ENCODE data around the gene HEMK1.

HEMK1 gene, protein sequence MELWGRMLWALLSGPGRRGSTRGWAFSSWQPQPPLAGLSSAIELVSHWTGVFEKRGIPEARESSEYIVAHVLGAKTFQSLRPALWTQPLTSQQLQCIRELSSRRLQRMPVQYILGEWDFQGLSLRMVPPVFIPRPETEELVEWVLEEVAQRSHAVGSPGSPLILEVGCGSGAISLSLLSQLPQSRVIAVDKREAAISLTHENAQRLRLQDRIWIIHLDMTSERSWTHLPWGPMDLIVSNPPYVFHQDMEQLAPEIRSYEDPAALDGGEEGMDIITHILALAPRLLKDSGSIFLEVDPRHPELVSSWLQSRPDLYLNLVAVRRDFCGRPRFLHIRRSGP

DNA sequence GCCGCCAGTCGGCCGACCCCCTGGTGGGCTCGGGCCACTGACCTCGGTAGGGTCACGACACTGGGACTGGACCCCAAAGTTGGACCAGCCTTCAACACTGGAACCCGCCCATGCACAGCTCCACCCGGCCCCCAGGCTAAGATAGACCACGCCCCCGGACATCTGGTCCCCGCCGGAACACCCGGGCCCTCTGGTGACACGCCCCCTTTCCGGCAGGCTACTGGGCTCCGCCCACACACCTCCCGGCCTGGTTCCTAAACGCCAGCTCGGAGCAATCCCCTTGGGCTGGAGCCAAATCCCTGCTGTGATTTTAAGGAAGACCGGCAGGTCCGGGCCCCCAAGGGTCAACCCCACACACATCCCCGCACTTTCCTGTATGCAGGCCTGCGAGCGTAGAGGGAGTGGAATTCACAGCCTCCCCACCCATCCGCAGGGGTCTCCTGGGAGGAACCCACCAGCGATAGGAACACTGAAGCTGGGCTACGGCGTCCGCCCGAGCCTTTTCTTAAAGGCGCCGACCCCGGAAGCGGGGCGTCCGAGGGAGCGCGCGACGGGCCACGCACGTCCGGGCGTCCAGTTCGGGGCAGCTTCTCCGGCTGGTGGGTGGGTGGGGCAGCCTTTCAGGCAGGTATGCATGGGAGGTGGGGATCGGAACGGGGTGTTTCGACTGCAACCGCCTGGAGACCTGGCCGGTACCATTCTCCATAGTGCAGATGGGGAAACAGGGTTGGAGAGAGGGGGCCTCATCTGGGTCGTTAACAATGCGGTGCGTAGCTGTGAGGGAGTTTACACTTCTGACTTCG, at the start of gene HEMK1:
HEMK1 (plus strand) TSS at position 576 of the 803 bp plus-strand sequence. CDS start 1,583 bp downstream, outside the sequence.
- peak; percentile 90 to 92 for DNase-seq

DNA sequence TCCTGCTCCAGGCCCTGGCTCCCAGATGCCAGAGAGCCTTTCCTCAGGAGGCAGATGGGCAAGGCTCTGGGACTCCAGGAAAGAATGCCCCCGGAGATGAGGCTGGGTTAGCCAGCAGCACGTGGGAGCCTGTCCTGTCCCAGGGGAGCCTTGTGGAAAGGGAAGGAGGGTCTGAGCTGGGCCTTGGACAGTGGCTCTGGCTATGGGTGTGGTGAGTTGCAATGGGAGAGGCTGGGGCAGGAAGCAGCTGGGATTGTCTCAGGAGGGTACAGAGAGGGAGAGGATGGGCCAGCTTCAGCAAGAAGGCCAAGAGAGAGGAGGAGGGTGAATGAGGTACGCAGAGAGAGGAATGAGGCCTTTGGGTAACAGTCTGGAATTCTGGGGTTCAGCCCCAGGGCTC, 48.5 kb upstream of the HEMK1 start:
- DNase-seq = peak; percentile 43 to 80

DNA sequence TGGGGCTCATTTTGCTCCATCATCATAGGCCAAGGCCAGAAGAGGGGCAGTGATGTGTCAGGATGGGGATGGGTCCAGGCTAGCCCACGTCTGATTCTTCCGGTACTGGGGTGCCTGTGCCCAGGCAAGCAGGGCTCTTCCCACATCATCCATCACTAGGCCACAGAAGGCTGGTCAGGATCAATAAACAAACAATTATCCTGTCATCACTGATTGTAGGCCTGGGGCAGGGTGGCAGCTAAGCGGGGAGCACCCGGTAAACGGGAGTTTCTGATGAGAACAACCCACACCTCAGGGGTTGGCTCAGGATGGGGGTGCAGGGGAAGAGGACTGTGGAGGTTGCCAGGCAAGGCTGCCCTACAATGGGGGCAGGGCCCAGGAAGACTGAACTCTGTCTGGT, 47.8 kb upstream of the HEMK1 start:
- no peak for DNase-seq

DNA sequence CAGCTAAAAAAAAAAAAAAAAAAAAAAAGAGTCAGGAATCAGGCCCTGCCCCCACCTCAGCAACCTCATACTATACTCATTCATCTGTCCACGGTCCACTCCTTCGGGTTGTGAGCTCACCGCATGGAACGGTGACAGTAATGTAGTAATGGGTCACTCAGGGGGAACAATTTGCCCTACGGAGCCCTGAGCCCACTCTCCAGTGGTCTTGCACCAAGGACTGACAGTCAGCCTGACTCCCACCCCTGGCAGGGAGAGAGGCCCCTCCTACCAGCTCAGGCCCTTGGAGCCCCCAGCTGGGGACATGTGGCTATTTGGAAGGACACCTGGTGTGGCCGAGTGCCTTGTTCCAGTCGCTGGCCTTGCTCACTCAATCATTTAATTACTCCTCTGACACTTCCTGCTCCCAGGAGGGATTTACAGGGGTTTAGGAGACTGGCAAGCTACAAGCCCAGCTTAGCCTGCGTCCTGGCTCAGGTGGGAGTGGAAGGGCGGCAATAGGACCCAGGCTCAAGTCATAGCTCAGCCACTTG, 46.0 kb upstream of the HEMK1 start:
- DNase-seq = peak; percentile 69 to 83

DNA sequence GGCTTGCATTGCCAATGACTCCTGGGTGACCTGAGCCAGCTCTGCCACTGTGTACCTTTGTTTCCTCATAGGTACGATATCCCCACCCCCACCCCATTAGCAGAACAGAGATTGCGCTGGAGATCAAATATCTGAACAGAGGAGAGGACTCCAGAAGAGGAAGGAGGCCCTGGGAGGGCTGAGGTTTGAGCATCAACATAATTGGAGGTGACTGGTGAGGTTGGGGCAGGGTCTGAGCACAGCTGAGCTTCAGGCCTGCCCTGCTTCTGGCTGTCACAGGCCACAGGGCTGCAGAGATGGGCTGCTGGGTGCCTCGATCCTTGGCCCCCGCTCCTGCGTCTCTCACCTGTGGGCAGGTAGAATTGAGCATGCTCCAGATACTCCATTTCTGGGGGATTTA, 44.6 kb upstream of the HEMK1 start:
- no peak for DNase-seq

DNA sequence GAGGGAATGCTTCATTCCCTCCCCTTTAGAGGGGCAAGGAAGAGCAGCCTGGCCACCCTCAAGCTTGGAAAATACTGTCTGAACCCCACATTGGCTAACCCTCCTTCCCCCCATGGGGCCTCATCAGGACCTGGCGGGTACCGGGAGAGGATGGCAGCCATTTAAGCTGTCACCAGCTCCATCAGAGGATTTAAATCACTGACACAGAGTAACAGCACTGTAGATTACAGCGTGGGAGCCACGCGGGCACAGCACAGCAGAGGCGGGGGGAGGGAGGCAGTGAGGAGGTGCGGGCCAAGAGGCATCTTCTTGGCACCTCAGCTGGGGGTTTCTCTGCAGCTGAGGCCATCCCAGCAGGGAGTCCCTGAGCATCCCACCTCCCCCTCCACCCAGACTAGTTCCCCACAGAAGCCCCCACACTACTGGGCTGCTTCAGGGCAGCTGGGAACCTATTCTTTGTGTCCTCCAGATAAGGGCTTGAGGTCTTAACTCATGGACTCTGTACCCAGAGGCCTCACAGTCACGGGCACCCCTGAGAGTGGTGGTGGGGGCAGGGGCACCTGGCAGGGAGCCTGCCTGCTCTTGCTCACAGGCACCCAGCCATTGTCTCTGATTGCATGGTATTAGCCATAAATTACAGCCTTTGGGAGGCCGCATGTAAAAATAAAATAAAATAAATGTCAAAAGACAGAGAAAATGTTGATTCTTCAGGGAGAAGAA, 44.0 kb upstream of the HEMK1 start:
- DNase-seq = peak in 1 of 2 experiments; percentile 23

DNA sequence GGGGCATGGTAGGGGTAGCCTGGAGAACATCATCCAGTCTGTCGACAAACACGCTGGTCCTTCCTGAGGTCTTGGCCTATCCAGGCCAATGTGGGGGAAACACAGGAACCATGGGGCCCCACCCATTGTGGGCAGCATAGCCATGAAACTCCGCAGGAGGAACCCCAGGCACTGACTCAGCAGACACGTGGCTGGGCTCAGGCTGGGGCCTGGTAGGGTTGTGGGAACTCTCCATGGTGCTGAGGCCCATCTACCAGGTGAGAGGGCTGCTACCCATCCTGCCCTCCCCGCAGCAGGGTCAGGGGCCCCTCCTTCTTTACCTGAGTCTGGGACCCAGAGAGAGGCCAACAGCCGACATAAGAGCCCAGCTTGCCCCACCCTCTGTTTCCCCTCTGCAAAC, 43.3 kb upstream of the HEMK1 start:
- DNase-seq = no peak

DNA sequence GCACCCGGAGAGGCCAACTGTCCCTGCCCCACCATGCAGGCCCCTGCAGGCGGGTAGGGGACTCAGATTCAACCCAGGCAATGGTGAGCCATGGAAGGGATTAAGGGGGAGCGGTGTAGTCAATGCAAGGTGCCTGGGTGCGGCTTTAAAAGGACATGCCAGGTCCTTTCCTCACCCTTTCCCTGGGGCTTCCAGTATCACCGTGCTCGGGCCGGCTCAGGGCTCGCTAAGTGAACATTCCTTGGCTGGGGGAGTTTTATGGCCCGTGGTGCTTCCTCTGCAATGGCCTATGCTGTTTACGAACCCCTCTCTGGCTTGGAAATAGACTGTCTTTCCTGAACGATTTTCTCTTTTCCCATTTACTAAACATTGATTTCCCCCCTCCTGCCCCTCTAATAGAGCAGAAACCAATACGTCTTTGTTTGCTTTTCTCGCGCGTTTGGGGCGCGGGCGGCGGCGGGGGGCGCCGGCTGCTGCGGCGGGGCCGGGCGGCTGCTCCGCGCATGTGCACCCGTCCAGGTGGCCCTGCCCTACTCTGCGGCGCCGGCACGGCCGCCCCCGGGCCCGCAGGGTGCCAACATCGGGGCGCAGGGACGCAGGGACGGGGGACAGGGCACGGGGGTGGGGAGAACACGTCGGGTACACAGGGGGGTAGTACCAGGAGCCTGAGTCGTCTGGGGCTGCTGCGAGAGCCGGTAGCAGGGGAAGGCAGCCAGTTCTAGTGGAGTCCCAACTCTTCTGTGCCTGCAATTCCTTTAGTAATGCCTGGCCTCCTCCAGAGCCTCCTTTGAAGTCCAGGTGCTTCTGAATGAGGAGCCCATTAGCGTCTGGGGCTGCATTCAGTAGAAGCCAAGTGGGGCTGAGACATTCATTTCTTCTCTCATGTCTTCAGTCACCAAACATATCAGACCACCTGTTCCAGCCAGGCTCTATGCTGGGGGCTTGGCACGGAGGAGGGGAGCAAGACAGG, 39.0 kb upstream of the HEMK1 start:
- no peak for DNase-seq

DNA sequence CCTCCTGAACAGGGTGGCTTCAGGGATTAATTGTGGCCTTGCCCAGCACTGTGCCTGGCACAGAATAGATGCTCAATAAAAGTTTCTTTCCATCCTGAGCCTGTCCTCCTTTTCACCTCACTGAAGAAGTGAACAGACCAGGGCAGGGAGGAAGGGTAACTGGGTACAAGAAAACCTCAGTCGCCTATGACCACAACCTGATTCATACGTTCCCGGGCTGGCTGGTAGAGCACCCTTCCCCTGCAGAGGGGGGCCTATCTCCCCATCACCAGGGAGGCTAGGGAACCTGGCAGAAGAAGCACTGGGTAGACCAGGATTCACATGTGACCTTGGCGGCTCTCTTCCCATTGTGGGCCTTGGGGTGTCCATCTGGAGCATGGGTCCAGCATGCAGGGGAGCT, 38.1 kb upstream of the HEMK1 start:
- DNase-seq = no peak

DNA sequence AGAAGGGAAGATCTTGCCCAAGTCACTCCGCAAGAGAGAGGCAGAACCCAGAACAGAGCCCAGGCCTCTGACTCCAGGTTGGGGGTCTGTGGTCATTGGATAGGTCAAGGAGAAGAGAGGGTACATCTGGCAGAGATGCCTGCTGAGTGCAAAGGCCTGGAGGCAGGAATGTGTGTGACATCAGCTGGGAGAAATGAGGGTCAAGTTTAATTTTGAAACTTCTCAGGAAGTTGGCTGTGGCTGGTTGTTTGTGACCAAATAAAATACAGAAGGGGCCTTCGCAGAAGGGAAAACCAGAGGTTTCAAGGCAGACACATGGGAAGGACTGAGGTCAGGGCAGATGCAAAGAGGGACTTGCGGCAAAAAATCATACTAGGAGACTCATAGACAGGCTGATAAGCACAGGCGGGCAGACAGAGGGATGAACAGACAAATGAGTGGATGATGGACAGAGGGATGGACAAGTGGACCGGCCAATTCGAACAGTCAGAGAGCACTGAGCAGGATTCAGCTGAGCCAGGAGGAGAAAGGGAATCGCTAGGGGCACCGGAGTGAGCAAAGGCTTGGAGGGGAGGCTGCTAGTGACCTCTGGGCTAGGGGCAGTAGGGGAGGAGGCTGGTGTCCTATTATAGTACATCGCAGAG, 37.1 kb upstream of the HEMK1 start:
- DNase-seq = no peak

DNA sequence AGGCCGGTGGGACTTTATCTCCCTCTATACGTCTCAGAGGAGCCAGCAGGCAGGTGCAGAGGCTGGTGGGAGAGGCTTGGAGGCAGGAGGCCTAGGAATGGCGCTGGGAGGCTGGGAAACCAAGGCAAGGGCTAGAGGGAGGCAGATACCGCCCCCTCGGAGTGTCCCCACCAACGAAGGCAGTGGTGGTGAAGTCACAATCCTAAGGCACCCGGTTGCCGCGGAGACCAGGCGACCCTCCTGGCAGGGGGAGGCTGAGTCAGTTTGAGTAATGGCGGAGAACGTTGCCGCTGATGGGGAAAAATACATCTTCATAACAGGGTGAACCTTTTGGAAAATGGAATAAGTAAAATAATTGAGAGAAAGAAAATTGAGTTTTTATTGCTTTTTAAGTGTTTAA, 36.0 kb upstream of the HEMK1 start:
- DNase-seq = no peak

DNA sequence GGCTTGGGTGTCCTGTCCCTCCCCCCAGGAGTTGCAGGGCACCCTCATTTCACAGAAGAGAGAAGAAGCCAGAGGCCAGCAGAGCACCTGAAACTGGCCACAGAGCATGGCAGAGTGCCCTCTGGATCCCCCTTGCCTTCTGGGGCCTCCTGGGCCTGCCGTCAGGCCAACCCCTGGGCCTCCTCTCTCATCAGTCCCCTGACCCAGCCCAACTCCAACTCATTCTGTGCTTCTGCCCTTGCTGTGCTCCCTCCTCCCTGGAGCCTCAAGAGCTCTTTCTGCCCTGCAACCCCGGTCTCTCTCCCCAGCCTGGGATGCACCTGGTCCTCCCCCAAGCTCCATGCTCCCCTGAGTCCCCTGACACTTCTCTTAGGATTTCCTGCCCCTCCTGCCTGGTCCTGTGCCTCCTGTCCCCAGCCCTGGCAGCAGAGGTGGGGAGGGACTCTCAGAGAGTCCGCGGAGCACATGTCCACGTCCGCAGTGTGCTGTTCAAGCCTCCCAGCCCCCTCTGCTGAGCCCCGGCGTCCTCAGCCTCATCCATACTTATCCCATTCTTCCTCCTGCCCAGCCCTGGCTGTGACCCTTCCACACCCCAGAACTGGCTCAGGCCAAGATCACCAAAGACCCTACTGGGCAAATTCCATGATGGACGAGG, 35.4 kb upstream of the HEMK1 start:
- DNase-seq = no peak

DNA sequence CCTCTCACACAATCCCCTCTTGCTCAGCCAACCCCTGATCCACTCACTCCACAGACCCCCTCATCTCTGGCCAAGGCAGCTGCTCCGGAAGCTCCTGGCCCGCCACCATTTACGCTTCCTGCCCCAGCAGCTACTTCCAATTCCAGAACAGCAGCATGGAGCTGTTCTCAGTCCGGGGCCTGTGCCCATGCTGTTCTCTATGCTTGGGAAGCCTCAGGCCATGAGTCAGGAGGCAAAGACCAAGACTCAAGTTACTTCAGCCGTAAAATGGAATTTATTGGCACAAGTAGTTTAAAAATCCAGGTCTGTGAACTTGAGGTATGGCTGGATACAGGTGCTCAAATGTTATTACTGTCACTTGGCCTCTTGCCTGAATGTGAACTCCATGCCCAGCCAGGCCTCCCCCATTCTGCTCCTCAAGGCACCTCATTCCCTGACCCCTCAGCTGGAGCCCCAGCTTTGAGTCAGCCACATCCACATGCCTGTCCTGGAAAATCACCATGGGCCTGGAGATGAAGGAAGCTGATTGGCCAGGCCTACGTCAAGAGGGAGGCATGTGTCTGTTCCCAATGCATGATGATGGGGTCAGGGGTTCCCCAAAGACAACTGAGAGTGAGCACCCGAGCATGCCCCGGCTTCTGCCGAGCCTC, 34.5 kb upstream of the HEMK1 start:
- no peak for DNase-seq

DNA sequence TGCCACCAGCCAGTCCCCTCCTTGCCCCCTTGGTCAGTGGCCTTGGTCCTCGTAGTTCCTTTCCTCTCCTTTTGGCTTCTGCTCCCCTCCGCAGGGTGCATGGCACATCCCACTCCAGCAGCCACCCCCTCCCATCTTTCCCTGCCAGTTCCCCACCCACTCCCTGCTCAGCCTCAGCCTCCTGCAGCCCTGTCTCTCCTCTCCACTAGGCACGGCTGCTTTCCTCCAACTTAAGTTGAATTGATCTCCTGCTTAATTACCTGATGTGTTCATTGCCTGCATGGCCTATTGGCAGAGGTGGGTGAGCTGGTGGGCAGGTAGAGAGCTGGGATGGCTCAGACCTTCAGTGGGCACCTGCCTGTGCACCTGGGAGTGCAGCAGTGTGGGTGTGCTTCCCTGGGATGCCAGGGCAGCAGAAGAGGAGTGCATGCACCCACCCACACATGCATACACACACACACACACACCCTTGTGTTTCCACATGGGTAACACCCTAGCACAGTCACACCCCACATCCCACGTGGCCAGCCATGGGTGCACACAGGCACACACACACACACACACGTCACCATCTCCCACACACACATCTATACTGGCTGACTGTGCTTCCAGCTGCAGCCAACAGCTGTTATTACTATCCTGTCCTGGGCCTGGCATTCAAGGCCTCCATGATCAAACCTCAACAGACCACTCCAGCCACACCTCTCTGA, 32.7 kb upstream of the HEMK1 start:
- DNase-seq = no peak

DNA sequence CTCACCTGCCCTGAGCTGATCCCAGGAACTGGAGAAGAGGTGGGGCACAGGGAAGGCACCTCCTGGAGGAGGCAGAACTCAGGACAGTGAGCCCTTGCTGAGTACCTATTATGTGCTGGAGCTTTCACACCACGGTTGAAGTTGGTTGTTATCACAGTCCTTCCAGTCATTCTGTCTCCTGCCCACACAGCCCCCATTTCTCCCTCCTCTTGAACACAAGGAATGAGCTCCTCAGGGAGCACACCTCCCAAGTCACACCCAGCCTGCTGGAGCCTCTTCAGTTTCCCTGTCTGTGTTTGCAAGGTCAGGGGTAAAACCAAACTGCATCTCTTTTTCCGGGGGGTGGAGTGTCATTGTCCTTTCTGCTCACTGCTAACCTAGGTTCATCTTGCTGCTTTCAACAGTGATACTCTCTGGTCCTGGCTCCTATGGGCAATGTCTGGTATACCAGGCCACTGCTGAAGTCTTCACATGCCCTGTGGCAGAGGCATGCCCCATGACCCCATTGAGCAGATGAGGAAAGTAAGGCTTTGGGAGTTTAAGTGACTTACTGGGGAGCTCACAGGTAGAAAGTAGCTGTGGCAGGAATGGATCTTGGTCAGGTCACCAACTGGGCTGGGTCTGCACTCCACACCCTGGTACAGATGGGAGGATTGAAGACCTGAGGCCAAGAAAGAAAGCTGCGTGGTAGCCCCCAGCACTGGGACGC, 31.7 kb upstream of the HEMK1 start:
- no peak for DNase-seq

DNA sequence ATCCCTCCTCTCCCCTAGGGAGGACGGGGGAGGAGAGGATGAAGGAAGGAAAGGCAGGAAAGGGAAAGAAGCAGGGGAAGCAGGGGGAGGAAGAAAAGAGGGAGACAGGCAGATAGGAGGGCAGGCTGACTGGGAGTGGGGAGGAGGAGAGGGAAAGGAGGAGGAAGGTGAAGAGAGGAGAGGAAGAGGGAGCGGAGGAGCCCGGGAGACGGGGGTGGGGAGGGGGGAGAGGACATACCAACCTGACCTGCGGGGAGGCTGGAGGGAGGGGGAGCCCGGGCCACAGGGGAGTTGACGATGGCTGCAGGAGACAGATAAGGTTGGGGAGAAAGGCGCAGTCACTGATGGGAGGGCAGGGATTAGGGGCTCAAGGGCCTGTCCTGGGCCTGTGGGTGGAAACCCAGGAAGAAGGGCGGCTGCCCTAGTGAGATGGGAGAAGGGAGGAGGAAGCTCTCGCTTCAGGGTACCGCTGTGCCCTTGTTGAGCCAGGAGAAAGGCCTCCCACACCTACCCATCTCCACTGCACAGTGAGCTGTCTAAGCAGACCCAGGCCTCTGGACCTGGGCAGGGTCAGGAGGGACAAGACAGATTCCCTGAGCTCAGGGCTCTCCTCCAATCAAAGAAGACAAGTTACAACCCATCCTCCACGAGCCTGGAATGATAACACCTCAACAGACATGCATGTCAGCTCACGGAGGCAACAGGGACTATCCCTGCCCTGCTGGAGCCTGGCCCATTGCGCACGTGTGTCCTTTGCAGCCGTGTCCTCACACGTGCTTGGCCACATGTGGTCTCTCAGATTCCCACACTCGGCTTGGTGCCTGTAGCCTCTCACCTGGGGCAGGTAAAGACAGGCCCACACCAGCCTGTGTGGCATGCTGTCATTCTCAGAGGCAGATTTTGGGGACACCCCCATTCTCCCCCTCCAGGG, 29.7 kb upstream of the HEMK1 start:
- DNase-seq = no peak

DNA sequence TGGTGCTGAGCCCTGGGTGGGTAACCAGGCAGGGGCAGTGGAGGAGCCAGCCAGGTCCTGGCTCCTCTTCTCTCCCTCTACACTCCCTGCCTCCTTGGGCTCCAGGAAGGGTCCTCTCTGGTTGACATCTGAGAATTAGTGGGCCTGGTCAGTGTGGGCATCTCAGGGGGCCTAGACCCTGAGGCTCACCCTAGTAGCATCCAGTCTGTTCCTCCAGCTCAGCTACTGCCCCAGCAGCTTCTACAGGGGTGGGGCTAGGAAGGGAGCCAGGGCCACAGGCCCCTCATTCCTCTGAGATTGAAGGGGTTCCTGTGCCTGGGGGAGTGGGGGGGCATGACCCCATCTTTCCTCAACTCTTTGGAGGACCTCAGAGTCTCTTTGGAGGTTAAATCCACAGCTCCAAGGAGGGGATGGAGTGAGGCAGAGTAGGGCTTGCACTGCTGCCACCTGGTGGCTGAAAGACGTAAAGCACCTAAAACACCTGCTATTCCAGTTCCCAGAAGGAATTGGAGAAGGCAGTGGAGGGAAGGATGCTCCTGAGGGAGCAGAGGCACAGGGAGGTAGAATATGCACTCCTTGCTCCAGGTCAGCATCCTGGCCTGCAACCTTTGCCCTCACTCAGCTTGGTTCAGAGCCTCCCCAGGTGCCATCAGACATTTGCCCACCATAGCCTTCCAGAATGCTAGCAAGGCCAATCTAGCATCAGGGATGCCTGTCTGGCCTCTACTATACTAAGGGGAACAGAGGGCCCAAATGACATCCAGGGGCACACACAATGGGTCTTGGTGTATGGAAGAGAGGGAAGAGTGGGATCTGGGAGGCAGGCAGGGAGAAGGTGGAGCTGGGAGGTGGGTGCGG, 26.9 kb upstream of the HEMK1 start:
- DNase-seq = peak; percentile 26 to 77

Measured in NCI-H524 (cell line).